Fibroblast of lung (primary cell): Measurements from ENCODE around the gene PPM1A. TPM values are rescaled to one million over a fixed set of nuclear protein-coding genes. Genes with fewer than 3 reads are reported as not detected.

ENCODE experiments used
- DNase-seq, 2 donors: peaks; one replicate each; pipeline versions ENCODE4 v3.0.0 to v3.0.0-alpha.2; 2010; ENCODE audit warnings: low read depth in 2 of 2
- H2AFZ ChIP-seq: 2 replicates; pipeline ENCODE4 v1.5.1; 2012; ENCODE audit warnings: low read length, control low read depth, inconsistent platforms
- H3K27ac ChIP-seq: 2 replicates; pipeline ENCODE4 v1.5.1; 2011; ENCODE audit warnings: low read length, control low read depth; ENCODE audit not compliant: insufficient read depth
- H3K27me3 ChIP-seq: 2 replicates; pipeline ENCODE4 v1.5.1; 2011; ENCODE audit warnings: mild to moderate bottlenecking, low read length; ENCODE audit not compliant: control insufficient read depth, insufficient read depth
- H3K36me3 ChIP-seq: 2 replicates; pipeline ENCODE4 v1.5.1; 2011; ENCODE audit warnings: low read length; ENCODE audit not compliant: control insufficient read depth, insufficient read depth
- H3K4me1 ChIP-seq: 2 replicates; pipeline ENCODE4 v1.5.1; 2011; ENCODE audit warnings: low read length; ENCODE audit not compliant: control insufficient read depth, insufficient read depth; ENCODE audit errors: extremely low read depth
- H3K4me2 ChIP-seq: 2 replicates; pipeline ENCODE4 v1.5.1; 2011; ENCODE audit warnings: low read length, control low read depth; ENCODE audit not compliant: insufficient read depth; ENCODE audit errors: extremely low read depth
- H3K4me3 ChIP-seq, 4 experiments: fragments of 200-600 bp in 1 of 4; sonication (generic) in 1 of 4; replicated peaks in 1 of 4; 2 replicates each; pipeline ENCODE4 v1.5.1; 2011 to 2016; ENCODE audit warnings: low read length in 4 of 4, low read depth in 3 of 4, mild to moderate bottlenecking in 3 of 4, control low read depth in 2 of 4, inconsistent platforms in 1 of 4, mixed read lengths in 1 of 4; ENCODE audit not compliant: insufficient read depth in 1 of 4; ENCODE audit errors: control extremely low read depth in 1 of 4
- H3K79me2 ChIP-seq: 2 replicates; pipeline ENCODE4 v1.5.1; 2012; ENCODE audit warnings: mild to moderate bottlenecking, low read length, inconsistent platforms; ENCODE audit not compliant: control insufficient read depth, insufficient read depth
- H3K9ac ChIP-seq: 2 replicates; pipeline ENCODE4 v1.5.1; 2011; ENCODE audit warnings: mild to moderate bottlenecking, low read length, control low read depth; ENCODE audit not compliant: insufficient read depth
- H3K9me3 ChIP-seq: 2 replicates; pipeline ENCODE4 v1.5.1; 2012; ENCODE audit warnings: low read depth, low read length; ENCODE audit not compliant: control insufficient read depth, insufficient read depth
- H4K20me1 ChIP-seq: 2 replicates; pipeline ENCODE4 v1.5.1; 2011; ENCODE audit warnings: low read length; ENCODE audit not compliant: control insufficient read depth, insufficient read depth; ENCODE audit errors: extremely low read depth
- CTCF ChIP-seq, 2 donors: IDR thresholded peaks in 1 of 2; conservative IDR thresholded peaks in 1 of 2; 1 replicate in 1 of 2; 2 replicates in 1 of 2; pipeline ENCODE4 v1.5.1; 2011 to 2012; ENCODE audit warnings: low read length in 2 of 2, control low read depth in 1 of 2, inconsistent platforms in 1 of 2, low read depth in 1 of 2, mild to moderate bottlenecking in 1 of 2
- EZH2 ChIP-seq: IDR thresholded peaks from 2 replicates; pipeline ENCODE4 v1.5.1; 2012; ENCODE audit warnings: low read length, control low read depth, mild to moderate bottlenecking; ENCODE audit errors: missing control alignments
- polyA plus RNA-seq, 2 donors: library from polyadenylated mRNA; depleted of rRNA in 1 of 2; stranded (reverse) in 1 of 2; unstranded in 1 of 2; fragments of >200 nt; gene quantifications; 2 replicates each; pipeline ENCODE4 v1.2.1, GENCODE V29; 2011 to 2012; ENCODE audit warnings: missing spikeins in 1 of 2
- total RNA-seq: library from RNA; depleted of rRNA; stranded (reverse); fragments of >200 nt; gene quantifications from 2 replicates; pipeline ENCODE4 v1.2.1, GENCODE V29; 2014

Gene PPM1A
- total and polyA plus RNA-seq, 2 donors (not counting 1 experiment from before 2014, with no cell fraction given), result 25.9 to 51.3 TPM

GRCh38 chr14:60215520-60216420 lies 33.3 kb upstream of the PPM1A start:
- no peak for DNase-seq
- no peaks in the 10 kb centered on the region for H3K79me2 ChIP-seq
- no peaks in the 10 kb centered on the region for H3K27me3 ChIP-seq
- no peaks in the 10 kb centered on the region for H4K20me1 ChIP-seq
- H2AFZ ChIP-seq, result no peak overlapping the region
- no peak overlapping the region for H3K27ac ChIP-seq
- H3K36me3 ChIP-seq, result no peaks in the 10 kb centered on the region
- no peaks in the 10 kb centered on the region for H3K4me1 ChIP-seq
- H3K9ac ChIP-seq, result no peak overlapping the region
- TF ChIP-seq EZH2 (no peak), CTCF (conservative IDR thresholded peaks at IDR 0.05 in 1 of 2, IDR thresholded peaks at IDR 0.05 in 1 of 2; ENCODE audit: low read depth in 1 of 2, low read length in 2 of 2) (no peak)
- H3K4me2 ChIP-seq, result no peak overlapping the region
- no peak overlapping the region for H3K4me3 ChIP-seq
- no peaks in the 10 kb centered on the region for H3K9me3 ChIP-seq

GRCh38 chr14:60217713-60218112 lies 31.3 kb upstream of the PPM1A start:
- no peak for DNase-seq

More at GRCh38 chr14:60217713-60218112, 31.3 kb upstream of the PPM1A start:
- no peaks in the 10 kb centered on the region for H3K36me3 ChIP-seq
- H3K27ac ChIP-seq, result no peak overlapping the region
- no peak overlapping the region for H3K4me3 ChIP-seq
- no peak overlapping the region for H2AFZ ChIP-seq
- H3K4me1 ChIP-seq, result no peaks in the 10 kb centered on the region
- H4K20me1 ChIP-seq, result no peaks in the 10 kb centered on the region
- no peak overlapping the region for H3K4me2 ChIP-seq
- H3K27me3 ChIP-seq, result no peaks in the 10 kb centered on the region
- no peak for TF ChIP-seq CTCF (conservative IDR thresholded peaks at IDR 0.05 in 1 of 2, IDR thresholded peaks at IDR 0.05 in 1 of 2; ENCODE audit: low read depth in 1 of 2, low read length in 2 of 2)
- no peak for TF ChIP-seq EZH2
- no peaks in the 10 kb centered on the region for H3K79me2 ChIP-seq
- no peak overlapping the region for H3K9ac ChIP-seq
- H3K9me3 ChIP-seq, result no peaks in the 10 kb centered on the region
